A673 (cell line): ENCODE measurements around the gene HES7.

Experiments used
- EZH2 ChIP-seq: fragments of 200-600 bp; sonication (generic); IDR thresholded peaks from 2 replicates; pipeline ENCODE4 v1.6.1; 2017; ENCODE audit warnings: borderline replicate concordance, low read depth, mild to moderate bottlenecking, mixed read lengths, antibody characterized with exemption, low read length; ENCODE audit not compliant: poor library complexity, severe bottlenecking
- TF ChIP-seq, protein P1 (sequence below): fragments of 300-800, 200-600 bp; sonication (generic); conservative IDR thresholded peaks from 2 replicates; pipeline ENCODE4 v1.5.1; 2017; ENCODE audit warnings: low read depth, mild to moderate bottlenecking, antibody characterized with exemption, low read length, moderate library complexity, mixed read lengths

DNA sequence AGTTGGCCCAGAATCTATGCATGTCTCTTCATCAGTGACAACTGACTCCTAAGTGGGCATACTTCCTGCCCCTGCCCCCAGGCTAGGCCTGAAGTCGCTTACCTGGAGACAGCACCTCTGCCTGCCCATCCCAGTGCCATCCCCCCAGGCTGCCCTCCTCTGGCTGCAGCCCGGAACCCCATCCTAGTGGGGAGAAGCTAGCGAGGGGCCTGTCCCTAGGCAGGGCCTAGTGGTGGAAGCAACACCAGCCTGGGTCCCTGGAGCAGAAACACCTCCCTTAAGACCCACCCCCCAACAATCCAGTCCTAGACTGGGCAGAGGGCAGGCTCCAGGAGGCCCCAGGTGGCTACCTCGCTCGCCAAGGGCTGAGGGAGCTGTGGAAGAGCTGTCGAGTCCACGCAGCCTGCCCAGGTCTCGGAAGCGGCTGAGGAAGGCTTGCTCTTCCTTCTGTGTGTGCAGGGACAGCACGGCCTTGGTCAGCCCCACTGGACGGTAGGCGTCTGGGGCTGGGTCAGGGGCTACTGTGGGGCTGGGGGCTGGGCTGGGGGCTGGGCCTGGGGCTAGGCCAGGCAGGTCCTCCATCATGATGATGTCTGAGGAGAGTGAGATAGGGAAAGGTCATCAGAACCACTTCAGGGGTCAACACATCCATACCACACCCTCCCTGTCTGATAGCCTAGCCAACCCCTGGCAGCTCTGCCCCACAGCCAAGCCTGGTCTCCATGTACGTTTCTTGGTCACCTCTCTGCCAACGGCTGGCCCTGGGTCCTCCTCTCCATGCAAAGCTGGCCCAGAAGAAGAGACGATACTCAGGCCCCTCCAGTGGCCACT lies 20.7 kb upstream of the HES7 start:
- TF ChIP-seq EZH2 = no peak
- TF ChIP-seq, protein P1, sequence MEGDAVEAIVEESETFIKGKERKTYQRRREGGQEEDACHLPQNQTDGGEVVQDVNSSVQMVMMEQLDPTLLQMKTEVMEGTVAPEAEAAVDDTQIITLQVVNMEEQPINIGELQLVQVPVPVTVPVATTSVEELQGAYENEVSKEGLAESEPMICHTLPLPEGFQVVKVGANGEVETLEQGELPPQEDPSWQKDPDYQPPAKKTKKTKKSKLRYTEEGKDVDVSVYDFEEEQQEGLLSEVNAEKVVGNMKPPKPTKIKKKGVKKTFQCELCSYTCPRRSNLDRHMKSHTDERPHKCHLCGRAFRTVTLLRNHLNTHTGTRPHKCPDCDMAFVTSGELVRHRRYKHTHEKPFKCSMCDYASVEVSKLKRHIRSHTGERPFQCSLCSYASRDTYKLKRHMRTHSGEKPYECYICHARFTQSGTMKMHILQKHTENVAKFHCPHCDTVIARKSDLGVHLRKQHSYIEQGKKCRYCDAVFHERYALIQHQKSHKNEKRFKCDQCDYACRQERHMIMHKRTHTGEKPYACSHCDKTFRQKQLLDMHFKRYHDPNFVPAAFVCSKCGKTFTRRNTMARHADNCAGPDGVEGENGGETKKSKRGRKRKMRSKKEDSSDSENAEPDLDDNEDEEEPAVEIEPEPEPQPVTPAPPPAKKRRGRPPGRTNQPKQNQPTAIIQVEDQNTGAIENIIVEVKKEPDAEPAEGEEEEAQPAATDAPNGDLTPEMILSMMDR = no peak
